OCI-LY7 (cell line): ENCODE results near the gene USP15. TPM values are rescaled to one million over a fixed set of nuclear protein-coding genes. Genes with fewer than 3 reads are reported as not detected.

Source experiments
- BruUV-seq: library from RNA; stranded (reverse); fragments of 400-500 nt; replicated peaks from 2 replicates; lab custom pipeline; 2021; lab: Mats Ljungman, UMichigan
- CTCF ChIA-PET: fragments of 300-600 bp; sonication (Branson Sonifier 250); formaldehyde crosslinking; loops from one replicate; lab custom pipeline; 2022; ENCODE audit warnings: antibody characterized with exemption; ENCODE audit not compliant: unreplicated experiment; lab: Charles Lee
- POLR2A ChIA-PET: fragments of 300-600 bp; sonication (Branson Sonifier 250); formaldehyde crosslinking; loops from one replicate; lab custom pipeline; 2022; ENCODE audit warnings: antibody characterized with exemption; lab: Charles Lee
- DNase-seq: peaks from one replicate; pipeline ENCODE4 v3.0.0-alpha.2; 2015; ENCODE audit warnings: low spot score
- H2AFZ ChIP-seq: fragments of 200-600 bp; sonication (generic), shearing (Covaris generic); 2 replicates; pipeline ENCODE4 v1.6.1; 2014; ENCODE audit warnings: mild to moderate bottlenecking, antibody characterized with exemption, low read length, moderate library complexity
- H3K27ac ChIP-seq: fragments of 200-600 bp; sonication (generic); 2 replicates; pipeline ENCODE4 v1.5.1; 2014; ENCODE audit warnings: mixed run types, low read depth, mild to moderate bottlenecking, moderate library complexity, low read length, inconsistent platforms; ENCODE audit not compliant: poor library complexity, severe bottlenecking
- H3K36me3 ChIP-seq: fragments of 200-600 bp; sonication (generic); 2 replicates; pipeline ENCODE4 v1.6.1; 2014; ENCODE audit warnings: mild to moderate bottlenecking, antibody characterized with exemption, low read length, moderate library complexity, mixed read lengths; ENCODE audit not compliant: insufficient read depth
- H3K4me1 ChIP-seq: fragments of 200-600 bp; sonication (generic); 2 replicates; pipeline ENCODE4 v1.5.1; 2014; ENCODE audit warnings: mild to moderate bottlenecking, low read length; ENCODE audit not compliant: insufficient read depth, poor library complexity, severe bottlenecking
- H3K4me2 ChIP-seq: fragments of 200-600 bp; sonication (generic); 2 replicates; pipeline ENCODE4 v1.6.1; 2014; ENCODE audit warnings: mild to moderate bottlenecking, low read length
- H3K4me3 ChIP-seq: fragments of 200-600 bp; sonication (generic); 2 replicates; pipeline ENCODE4 v1.5.1; 2014; ENCODE audit warnings: mild to moderate bottlenecking, low read depth, low read length; ENCODE audit not compliant: poor library complexity, severe bottlenecking
- H3K79me2 ChIP-seq: fragments of 200-600 bp; sonication (generic); 2 replicates; pipeline ENCODE4 v1.6.1; 2016; ENCODE audit warnings: low read depth, mild to moderate bottlenecking, low read length, moderate library complexity, mixed read lengths; ENCODE audit not compliant: insufficient read depth
- H3K9me2 ChIP-seq: fragments of 200-600 bp; sonication (generic); 2 replicates; pipeline ENCODE4 v1.6.1; 2016; ENCODE audit warnings: mild to moderate bottlenecking, low read length, mixed read lengths; ENCODE audit not compliant: insufficient read depth
- H3K9me3 ChIP-seq: fragments of 200-600 bp; sonication (generic); 2 replicates; pipeline ENCODE4 v1.6.1; 2014; ENCODE audit warnings: mild to moderate bottlenecking, mixed run types, low read length, mixed read lengths
- H4K20me1 ChIP-seq: fragments of 200-600 bp; sonication (generic); 2 replicates; pipeline ENCODE4 v1.6.1; 2014; ENCODE audit warnings: mild to moderate bottlenecking, antibody characterized with exemption, low read length, moderate library complexity, mixed read lengths; ENCODE audit not compliant: insufficient read depth
- EZH2phosphoT487 ChIP-seq: fragments of 200-600 bp; sonication (generic); IDR thresholded peaks from 2 replicates; pipeline ENCODE4 v1.6.1; 2018; ENCODE audit warnings: low read depth, borderline replicate concordance, mild to moderate bottlenecking, mixed run types, antibody characterized with exemption, low read length, moderate library complexity, mixed read lengths
- intact Hi-C: fragments of 100-400 bp; cut with micrococcal nuclease; formaldehyde crosslinking; loops from one replicate; pipeline ENCODE4 v1.10.0; 2022; ENCODE audit not compliant: unreplicated experiment
- total RNA-seq, 2 experiments: library from RNA; depleted of rRNA in 1 of 2; stranded (reverse); fragments of >200 nt in 1 of 2; shearing (Covaris generic) in 1 of 2; gene quantifications; 2 replicates each; pipeline ENCODE4 v1.2.3, GENCODE V29; 2014 to 2022
- TF ChIP-seq, protein P1 (sequence below): fragments of 200-600 bp; sonication (generic); conservative IDR thresholded peaks from 2 replicates; pipeline ENCODE4 v1.5.1; 2014; ENCODE audit warnings: mild to moderate bottlenecking, antibody characterized with exemption, low read length, moderate library complexity, mixed read lengths

USP15 gene
- total RNA-seq, 2 experiments from 2014 or later, result 43.3 to 62.8 TPM

DNA sequence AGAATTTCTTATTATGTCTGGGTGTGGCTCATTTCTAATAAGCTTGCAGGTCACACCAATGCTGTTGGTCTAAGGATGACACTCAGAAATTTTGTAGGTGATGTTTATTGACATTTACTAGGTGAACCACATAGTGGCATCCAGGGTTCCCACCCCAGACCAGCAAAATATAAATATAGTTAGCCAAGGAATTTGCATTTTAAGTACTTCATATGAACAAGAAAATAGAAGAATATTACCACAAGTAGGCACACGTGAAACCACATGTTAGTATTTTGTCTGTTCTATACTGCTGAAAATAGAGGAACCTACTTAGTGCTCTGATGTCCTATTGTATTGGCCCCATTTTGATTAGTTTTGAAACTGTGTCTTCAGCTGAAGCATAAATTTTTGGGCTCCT, 71.1 kb downstream of the USP15 start:
- Histone ChIP-seq H4K20me1 (no peaks in the 10 kb centered on the region), H3K9me2 (no peaks in the 10 kb centered on the region), H3K27ac (no peak overlapping the region), H3K4me2 (no peak overlapping the region), H2AFZ (no peak overlapping the region), H3K4me3 (no peak overlapping the region), H3K36me3 (peaks cover 22% of the 10 kb centered on the region; the same call in 1 of the 2 replicates), H3K9me3 (no peaks in the 10 kb centered on the region), H3K79me2 (no peaks in the 10 kb centered on the region), H3K4me1 (no peaks in the 10 kb centered on the region)
- DNase-seq, result no peak
- TF ChIP-seq, protein P1, sequence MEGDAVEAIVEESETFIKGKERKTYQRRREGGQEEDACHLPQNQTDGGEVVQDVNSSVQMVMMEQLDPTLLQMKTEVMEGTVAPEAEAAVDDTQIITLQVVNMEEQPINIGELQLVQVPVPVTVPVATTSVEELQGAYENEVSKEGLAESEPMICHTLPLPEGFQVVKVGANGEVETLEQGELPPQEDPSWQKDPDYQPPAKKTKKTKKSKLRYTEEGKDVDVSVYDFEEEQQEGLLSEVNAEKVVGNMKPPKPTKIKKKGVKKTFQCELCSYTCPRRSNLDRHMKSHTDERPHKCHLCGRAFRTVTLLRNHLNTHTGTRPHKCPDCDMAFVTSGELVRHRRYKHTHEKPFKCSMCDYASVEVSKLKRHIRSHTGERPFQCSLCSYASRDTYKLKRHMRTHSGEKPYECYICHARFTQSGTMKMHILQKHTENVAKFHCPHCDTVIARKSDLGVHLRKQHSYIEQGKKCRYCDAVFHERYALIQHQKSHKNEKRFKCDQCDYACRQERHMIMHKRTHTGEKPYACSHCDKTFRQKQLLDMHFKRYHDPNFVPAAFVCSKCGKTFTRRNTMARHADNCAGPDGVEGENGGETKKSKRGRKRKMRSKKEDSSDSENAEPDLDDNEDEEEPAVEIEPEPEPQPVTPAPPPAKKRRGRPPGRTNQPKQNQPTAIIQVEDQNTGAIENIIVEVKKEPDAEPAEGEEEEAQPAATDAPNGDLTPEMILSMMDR, result no peak
- TF ChIP-seq EZH2phosphoT487, result no peak
- intact Hi-C loops, result no loop called here
- CTCF ChIA-PET, result no interaction called here
- POLR2A ChIA-PET, result interaction anchor here (0.6 to 1.0 kb wide), 4 partner anchors 9 to 315 kb away, joined by 3 to 4 read pairs (median 3); no protein-coding TSS in a partner anchor
- BruUV-seq, result no TSS peak

DNA sequence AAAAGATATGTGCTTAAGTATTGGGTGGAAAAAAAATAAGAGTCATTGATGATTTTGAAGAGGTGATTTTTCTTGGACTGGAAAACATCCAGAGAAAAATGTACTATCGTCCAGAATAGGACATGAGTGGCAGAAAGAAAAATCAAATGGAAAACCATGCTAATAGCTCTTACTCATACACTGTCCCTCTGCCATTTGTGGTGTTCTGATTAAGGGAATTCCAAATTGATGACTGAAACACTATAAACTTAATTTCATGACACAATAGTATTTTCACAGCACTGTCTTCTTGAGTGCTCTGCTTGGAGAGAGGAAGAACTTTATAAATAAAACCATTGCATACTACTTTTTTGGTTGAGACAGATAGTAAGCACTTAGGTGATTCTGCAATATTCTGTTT, 72.4 kb downstream of the USP15 start:
- H3K36me3 ChIP-seq, result peaks cover 24% of the 10 kb centered on the region
- H3K4me3 ChIP-seq, result no peak overlapping the region
- H3K79me2 ChIP-seq, result no peaks in the 10 kb centered on the region
- ChIA-PET POLR2A (interaction anchor here (0.7 kb wide), 1 partner anchor 19 kb away, joined by 4 read pairs; no protein-coding TSS in a partner anchor), CTCF (no interaction called here)
- BruUV-seq, result no TSS peak
- peaks cover 6% of the 10 kb centered on the region; the same call in 1 of the 2 replicates for H3K9me3 ChIP-seq
- DNase-seq, result no peak
- no peak for TF ChIP-seq EZH2phosphoT487
- TF ChIP-seq, protein P1, result no peak
- H3K4me1 ChIP-seq, result no peaks in the 10 kb centered on the region
- H4K20me1 ChIP-seq, result no peaks in the 10 kb centered on the region
- intact Hi-C loops, result no loop called here
- no peaks in the 10 kb centered on the region for H3K9me2 ChIP-seq
- H2AFZ ChIP-seq, result no peak overlapping the region
- no peak overlapping the region for H3K27ac ChIP-seq
- H3K4me2 ChIP-seq, result no peak overlapping the region

DNA sequence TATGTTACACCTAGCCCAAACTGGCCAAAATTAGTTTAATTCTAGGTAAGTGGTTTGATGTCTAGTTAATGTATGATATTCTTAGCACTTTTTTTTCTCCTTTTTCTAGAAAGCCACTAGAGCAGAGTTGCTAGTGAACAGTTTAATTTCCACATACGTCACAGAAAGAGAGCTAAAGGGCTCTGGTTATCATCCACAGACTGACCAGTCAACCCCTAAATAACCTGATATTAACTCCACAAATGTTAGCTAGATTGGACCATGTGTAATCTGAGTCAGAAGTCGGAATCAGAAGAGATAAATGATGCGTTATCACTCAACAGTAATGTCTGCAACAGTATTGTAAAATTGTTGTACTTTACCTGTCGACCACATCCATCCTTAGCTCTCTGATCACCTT, 74.9 kb downstream of the USP15 start:
- Histone ChIP-seq H3K4me2 (no peak overlapping the region), H2AFZ (no peak overlapping the region), H3K4me3 (no peak overlapping the region), H4K20me1 (no peaks in the 10 kb centered on the region), H3K4me1 (no peaks in the 10 kb centered on the region), H3K9me2 (no peaks in the 10 kb centered on the region), H3K9me3 (peaks cover 11% of the 10 kb centered on the region; the same call in 1 of the 2 replicates), H3K27ac (no peak overlapping the region), H3K36me3 (peaks cover 22% of the 10 kb centered on the region), H3K79me2 (no peaks in the 10 kb centered on the region)
- BruUV-seq, result no TSS peak
- TF ChIP-seq EZH2phosphoT487, result no peak
- TF ChIP-seq, protein P1, result no peak
- intact Hi-C loops, result no loop called here
- ChIA-PET POLR2A (interaction anchor here (0.9 to 1.3 kb wide), 4 partner anchors 18 to 112 kb away, joined by 3 read pairs; no protein-coding TSS in a partner anchor), CTCF (no interaction called here)
- DNase-seq, result no peak
